NB4 (cell line): ENCODE measurements around the gene CTNNA2.

ENCODE experiments used
- CTCF ChIP-seq: IDR thresholded peaks from one replicate; pipeline ENCODE4 v1.5.1; 2012; ENCODE audit warnings: low read depth, low read length
- MAX ChIP-seq: IDR thresholded peaks from 2 replicates; pipeline ENCODE4 v1.6.1; 2011; ENCODE audit warnings: low read depth, low read length
- MYC ChIP-seq: IDR thresholded peaks from 2 replicates; pipeline ENCODE4 v1.6.1; 2011; ENCODE audit warnings: low read depth, low read length
- POLR2A ChIP-seq: IDR thresholded peaks from 2 replicates; pipeline ENCODE4 v1.6.1; 2011; ENCODE audit warnings: mild to moderate bottlenecking; ENCODE audit not compliant: insufficient read length; ENCODE audit errors: extremely low read depth

- TF ChIP-seq CTCF (no peak), MAX (no peak), POLR2A (no peak), MYC (no peak)
These were observed 963.8 kb downstream of the CTNNA2 start for GRCh38 chr2:80476535-80477117.
